NCI-H226 (cell line): ENCODE measurements around the gene LMF2.

Experiments
- DNase-seq: peaks from one replicate; pipeline ENCODE4 v3.0.0-alpha.2; 2015

Gene LMF2

GRCh38 chr22:50507421-50507990 lies at the start of gene LMF2:
TSS of gene LMF2 (minus strand) at chr22:50507702. CDS start at chr22:50507675, 27 bp downstream.
- DNase-seq, result peak; percentile 20

DNA sequence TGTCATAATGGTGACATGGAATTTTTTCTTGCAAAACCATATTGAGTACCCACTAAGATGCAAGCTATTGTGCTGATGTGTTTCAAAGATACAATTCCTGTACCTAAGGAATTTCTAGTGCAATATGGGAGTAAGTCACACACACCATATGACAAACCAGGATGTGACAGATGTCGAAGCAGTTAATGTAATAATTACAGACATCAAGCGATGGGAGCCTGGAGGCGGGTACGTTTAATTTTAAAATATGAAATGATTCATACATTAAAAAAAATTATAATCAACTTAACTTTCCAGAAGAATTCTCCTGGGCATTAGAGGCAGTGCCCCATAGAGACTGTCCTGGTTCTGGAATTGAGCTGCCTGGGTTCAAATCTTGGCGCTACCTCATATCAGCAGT lies 49.2 kb upstream of the LMF2 start:
- DNase-seq, result no peak

GRCh38 chr22:50553310-50553709 lies 45.8 kb upstream of the LMF2 start:
- no peak for DNase-seq

DNA sequence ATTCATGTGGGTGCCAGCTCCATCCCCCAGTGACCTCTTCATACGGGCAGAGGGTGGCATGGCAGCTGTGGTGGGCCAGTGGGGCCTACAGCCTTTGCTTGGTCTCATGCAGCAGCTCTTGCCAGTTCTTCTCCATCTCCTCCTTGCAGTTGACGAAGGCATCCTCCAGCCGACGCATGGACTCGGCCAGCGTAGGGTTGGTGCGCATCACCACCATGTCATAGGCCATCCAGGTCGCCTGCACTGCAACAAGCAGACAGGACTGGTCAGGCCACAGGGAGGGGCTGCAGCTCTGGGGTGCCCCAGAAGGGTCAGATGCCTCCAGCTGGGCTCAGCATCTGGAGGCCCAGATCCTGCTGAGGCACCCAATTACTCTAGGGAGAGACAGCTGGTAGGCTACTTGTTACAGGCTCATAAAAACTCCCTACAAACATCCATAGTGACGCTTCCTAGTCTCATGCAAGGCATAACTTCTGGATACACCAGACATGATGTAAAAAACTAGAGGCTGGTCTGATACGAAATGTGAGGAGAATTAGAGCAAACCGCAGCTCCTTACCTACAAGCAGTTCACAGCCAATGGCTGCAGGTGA lies 43.8 kb upstream of the LMF2 start:
- no peak for DNase-seq

GRCh38 chr22:50550395-50550794 lies 42.9 kb upstream of the LMF2 start:
- DNase-seq, result no peak

DNA sequence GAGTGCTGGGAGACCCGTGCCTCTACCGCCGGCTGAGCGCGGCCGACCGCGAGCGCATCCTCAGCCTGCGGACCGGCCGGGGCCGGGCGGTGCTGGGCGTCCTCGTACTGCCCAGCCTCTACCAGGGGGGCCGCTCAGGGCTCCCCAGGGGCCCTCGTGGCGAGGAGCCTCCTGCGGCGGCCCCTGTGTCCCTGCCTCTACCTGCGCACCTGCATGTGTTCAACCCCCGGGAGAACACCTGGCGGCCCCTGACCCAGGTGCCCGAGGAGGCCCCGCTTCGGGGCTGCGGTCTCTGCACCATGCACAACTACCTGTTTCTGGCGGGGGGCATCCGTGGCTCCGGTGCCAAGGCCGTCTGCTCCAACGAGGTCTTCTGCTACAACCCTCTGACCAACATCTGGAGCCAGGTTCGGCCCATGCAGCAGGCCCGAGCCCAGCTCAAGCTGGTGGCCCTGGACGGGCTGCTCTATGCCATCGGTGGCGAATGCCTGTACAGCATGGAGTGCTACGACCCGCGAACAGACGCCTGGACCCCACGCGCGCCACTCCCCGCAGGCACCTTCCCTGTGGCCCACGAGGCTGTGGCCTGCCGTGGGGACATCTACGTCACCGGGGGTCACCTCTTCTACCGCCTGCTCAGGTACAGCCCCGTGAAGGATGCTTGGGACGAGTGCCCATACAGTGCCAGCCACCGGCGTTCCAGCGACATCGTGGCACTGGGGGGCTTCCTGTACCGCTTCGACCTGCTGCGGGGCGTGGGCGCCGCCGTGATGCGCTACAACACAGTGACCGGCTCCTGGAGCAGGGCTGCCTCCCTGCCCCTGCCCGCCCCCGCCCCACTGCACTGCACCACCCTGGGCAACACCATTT lies 41.7 kb upstream of the LMF2 start:
- no peak for DNase-seq

GRCh38 chr22:50548040-50548920 lies 40.8 kb upstream of the LMF2 start:
- no peak for DNase-seq

GRCh38 chr22:50547263-50547985 lies 39.9 kb upstream of the LMF2 start:
- no peak for DNase-seq

- DNase-seq, result no peak
Measured at GRCh38 chr22:50546326-50547262, 39.1 kb upstream of the LMF2 start.

- DNase-seq, result peak; percentile 18
Measured at GRCh38 chr22:50545522-50546325, 38.2 kb upstream of the LMF2 start, which contains the start of gene KLHDC7B. TSS of gene KLHDC7B (plus strand) at chr22:50545899. CDS start at chr22:50546244, 345 bp downstream.

- peak; percentile 63 for DNase-seq
Measured at GRCh38 chr22:50544746-50545253, 37.3 kb upstream of the LMF2 start.

GRCh38 chr22:50544078-50544745 lies 36.7 kb upstream of the LMF2 start:
- peak; percentile 60 for DNase-seq

- DNase-seq, result no peak
Measured at GRCh38 chr22:50542416-50542927, 35.0 kb upstream of the LMF2 start.

DNA sequence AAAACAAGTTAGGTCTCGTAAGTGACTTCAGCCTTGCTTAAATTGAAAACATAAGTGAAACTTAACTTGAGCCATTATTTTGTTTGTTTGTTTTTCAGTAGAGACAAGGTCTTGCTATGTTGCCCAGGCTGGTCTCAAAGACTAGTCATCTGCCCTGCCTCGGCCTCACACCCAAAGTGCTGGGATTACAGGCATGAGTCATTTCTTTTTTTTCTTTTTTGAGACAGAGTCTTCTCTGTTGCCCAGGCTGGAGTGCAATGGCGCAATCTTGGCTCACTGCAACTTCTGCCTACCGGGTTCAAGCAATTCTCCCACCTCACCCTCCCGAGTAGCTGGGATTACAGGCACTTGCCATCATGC lies 34.1 kb upstream of the LMF2 start:
- DNase-seq, result peak; percentile 46

GRCh38 chr22:50540381-50540780 lies 32.9 kb upstream of the LMF2 start:
- no peak for DNase-seq

- no peak for DNase-seq
Measured at GRCh38 chr22:50537765-50538164, 30.3 kb upstream of the LMF2 start.

GRCh38 chr22:50536226-50536625 lies 28.7 kb upstream of the LMF2 start:
- no peak for DNase-seq

DNA sequence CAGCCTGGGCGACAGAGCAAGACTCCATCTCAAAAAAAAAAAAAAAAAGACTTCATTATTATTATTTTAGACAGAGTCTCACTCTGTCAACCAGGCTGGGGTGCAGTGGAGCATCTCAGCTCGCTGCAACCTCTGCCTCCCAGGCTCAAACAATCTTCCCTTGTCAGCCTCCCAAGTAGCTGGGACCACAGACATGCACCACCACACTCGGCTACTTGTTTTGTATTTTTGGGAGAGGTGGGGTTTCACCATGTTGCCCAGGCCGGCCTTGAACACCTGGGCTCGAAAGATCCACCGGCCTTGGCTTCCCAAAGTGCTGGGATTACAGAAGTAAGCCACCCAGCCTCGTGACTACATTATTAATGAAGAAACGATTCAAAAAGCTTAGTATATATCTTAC lies 27.6 kb upstream of the LMF2 start:
- no peak for DNase-seq
